ENCODE results near the gene KIRREL3. TPM values are rescaled to one million over a fixed set of nuclear protein-coding genes. Genes with fewer than 3 reads are reported as not detected.

Gene KIRREL3
- total and polyA plus RNA-seq, 4 donors: 0.02 to 0.71 (median 0.15) TPM; not detected in 1

DNA sequence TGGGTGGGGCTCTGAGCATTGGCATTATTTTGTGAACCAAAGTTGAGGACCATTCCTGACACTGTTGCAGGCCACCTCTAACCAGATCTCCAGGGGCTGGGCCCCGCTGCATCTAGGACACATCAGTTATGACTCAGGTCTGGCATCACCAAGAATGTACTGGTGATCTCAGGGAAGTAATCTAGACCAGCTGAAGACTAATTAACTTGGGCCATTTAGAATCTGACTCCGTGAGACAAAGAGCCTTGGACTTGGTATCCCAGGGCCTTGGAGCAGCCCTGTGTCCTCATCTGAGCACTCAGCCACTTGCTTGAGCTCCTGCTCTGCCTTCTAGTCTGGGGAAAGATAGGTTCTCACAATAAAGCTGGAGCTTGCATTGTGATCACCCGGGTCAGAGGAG lies 200.6 kb downstream of the KIRREL3 start:
- Histone ChIP-seq H3K4me3 (no peak overlapping the region), H3K9ac (ENCODE audit: insufficient read depth in 1 of 2, low read length in 2 of 2) (no peak overlapping the region), H3K36me3 (ENCODE audit: control insufficient read depth in 4 of 4, insufficient read depth in 4 of 4, low read length in 4 of 4) (no peaks in the 10 kb centered on the region), H3K9me3 (ENCODE audit: control insufficient read depth in 4 of 4, insufficient read depth in 3 of 4, low read length in 3 of 4) (no peaks in the 10 kb centered on the region), H3K27ac (ENCODE audit: low read depth in 1 of 2, low read length in 1 of 2) (no peak overlapping the region), H3K27me3 (ENCODE audit: control insufficient read depth in 3 of 3, insufficient read depth in 3 of 3, low read length in 2 of 3) (peaks cover 0 to 3% (median 0%) of the 10 kb centered on the region in 3 donors), H3K4me1 (ENCODE audit: control insufficient read depth in 5 of 5, insufficient read depth in 5 of 5, low read length in 5 of 5) (no peaks in the 10 kb centered on the region)
- no peak for DNase-seq
- WGBS, 2 donors: 73 to 84% methylated on average over 3 of the region's 3 CpGs
- ATAC-seq (ENCODE audit: insufficient read depth, low FRiP score): no peak
- TF ChIP-seq, protein P1, sequence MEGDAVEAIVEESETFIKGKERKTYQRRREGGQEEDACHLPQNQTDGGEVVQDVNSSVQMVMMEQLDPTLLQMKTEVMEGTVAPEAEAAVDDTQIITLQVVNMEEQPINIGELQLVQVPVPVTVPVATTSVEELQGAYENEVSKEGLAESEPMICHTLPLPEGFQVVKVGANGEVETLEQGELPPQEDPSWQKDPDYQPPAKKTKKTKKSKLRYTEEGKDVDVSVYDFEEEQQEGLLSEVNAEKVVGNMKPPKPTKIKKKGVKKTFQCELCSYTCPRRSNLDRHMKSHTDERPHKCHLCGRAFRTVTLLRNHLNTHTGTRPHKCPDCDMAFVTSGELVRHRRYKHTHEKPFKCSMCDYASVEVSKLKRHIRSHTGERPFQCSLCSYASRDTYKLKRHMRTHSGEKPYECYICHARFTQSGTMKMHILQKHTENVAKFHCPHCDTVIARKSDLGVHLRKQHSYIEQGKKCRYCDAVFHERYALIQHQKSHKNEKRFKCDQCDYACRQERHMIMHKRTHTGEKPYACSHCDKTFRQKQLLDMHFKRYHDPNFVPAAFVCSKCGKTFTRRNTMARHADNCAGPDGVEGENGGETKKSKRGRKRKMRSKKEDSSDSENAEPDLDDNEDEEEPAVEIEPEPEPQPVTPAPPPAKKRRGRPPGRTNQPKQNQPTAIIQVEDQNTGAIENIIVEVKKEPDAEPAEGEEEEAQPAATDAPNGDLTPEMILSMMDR (IDR thresholded peaks at IDR 0.05; ENCODE audit: control extremely low read depth, extremely low read depth): no peak

DNA sequence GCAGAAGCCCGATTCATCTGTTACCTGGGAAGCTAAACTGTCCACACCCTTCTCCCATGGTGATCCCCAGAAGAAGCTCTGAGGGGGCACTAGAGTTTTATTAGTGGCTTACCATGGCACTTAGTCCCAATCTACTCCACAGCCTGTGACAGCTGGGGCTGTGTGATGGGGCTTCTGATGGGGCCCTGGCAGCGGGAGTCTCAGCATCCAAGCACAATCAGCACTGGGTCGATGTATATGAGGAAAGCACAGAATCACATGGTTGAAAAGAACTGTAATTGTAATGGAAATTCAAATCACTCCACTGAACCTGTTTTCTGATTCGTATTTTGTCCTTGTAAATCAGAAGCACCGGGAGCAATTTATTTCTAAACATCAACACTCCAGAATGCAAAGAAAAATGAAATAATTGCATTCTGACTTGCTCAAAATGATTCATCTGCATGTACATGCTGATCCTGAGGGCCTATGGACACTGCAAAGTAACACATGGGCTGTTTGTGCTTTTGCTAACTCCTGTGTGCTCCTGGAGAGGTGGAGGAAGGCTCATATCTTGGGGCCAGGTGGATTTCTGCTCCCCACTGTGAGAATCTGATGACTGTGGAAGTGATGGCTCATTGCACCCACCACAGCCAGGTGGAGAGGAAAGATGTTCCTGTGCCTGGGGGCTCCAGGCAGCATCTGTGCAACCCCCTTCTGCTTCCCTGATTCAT lies 203.0 kb downstream of the KIRREL3 start:
- Histone ChIP-seq H3K4me1 (ENCODE audit: control insufficient read depth in 5 of 5, insufficient read depth in 5 of 5, low read length in 5 of 5) (no peaks in the 10 kb centered on the region), H3K9ac (ENCODE audit: insufficient read depth in 1 of 2, low read length in 2 of 2) (no peak overlapping the region), H3K27me3 (ENCODE audit: control insufficient read depth in 3 of 3, insufficient read depth in 3 of 3, low read length in 2 of 3) (peaks cover 0 to 3% (median 0%) of the 10 kb centered on the region in 3 donors), H3K36me3 (ENCODE audit: control insufficient read depth in 4 of 4, insufficient read depth in 4 of 4, low read length in 4 of 4) (no peaks in the 10 kb centered on the region), H3K4me3 (no peak overlapping the region), H3K27ac (ENCODE audit: low read depth in 1 of 2, low read length in 1 of 2) (no peak overlapping the region), H3K9me3 (ENCODE audit: control insufficient read depth in 4 of 4, insufficient read depth in 3 of 4, low read length in 3 of 4) (no peaks in the 10 kb centered on the region)
- 89 to 90% methylated on average over 5 of the region's 5 CpGs for WGBS, 2 donors
- TF ChIP-seq, protein P1 (IDR thresholded peaks at IDR 0.05; ENCODE audit: control extremely low read depth, extremely low read depth): no peak
- no peak for ATAC-seq (ENCODE audit: insufficient read depth, low FRiP score)
- no peak for DNase-seq

DNA sequence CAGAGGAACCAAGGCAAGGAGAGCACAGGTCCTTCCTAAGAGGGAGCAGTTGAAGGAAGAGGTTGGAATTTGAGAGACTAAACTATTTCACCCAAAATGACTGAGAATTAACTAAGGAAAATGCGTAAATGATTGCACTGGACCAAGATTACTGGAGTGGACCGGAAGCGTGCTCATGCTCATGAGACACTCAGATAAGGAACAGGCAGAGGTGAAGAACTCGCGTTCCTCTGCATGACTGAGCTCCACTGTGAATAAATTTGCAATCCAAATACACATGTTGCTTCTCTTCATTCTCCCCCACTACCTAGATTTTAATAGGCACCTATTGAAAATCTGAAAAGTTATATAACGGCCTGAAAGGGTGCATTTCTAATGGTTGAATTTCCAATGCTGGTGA lies 207.0 kb downstream of the KIRREL3 start:
- Histone ChIP-seq H3K9me3 (ENCODE audit: control insufficient read depth in 4 of 4, insufficient read depth in 3 of 4, low read length in 3 of 4) (no peaks in the 10 kb centered on the region), H3K4me3 (no peak overlapping the region), H3K9ac (ENCODE audit: insufficient read depth in 1 of 2, low read length in 2 of 2) (no peak overlapping the region), H3K27me3 (ENCODE audit: control insufficient read depth in 3 of 3, insufficient read depth in 3 of 3, low read length in 2 of 3) (no peaks in the 10 kb centered on the region), H3K36me3 (ENCODE audit: control insufficient read depth in 4 of 4, insufficient read depth in 4 of 4, low read length in 4 of 4) (no peaks in the 10 kb centered on the region), H3K4me1 (ENCODE audit: control insufficient read depth in 5 of 5, insufficient read depth in 5 of 5, low read length in 5 of 5) (peaks cover 0 to 2% (median 0%) of the 10 kb centered on the region in 5 donors), H3K27ac (ENCODE audit: low read depth in 1 of 2, low read length in 1 of 2) (no peak overlapping the region)
- DNase-seq: no peak
- WGBS, 2 donors: 83 to 88% methylated on average over 6 of the region's 6 CpGs
- ATAC-seq (ENCODE audit: insufficient read depth, low FRiP score): no peak
- TF ChIP-seq, protein P1 (IDR thresholded peaks at IDR 0.05; ENCODE audit: control extremely low read depth, extremely low read depth): no peak
